ENCODE results near the gene SYNE2.

SYNE2 gene

DNA sequence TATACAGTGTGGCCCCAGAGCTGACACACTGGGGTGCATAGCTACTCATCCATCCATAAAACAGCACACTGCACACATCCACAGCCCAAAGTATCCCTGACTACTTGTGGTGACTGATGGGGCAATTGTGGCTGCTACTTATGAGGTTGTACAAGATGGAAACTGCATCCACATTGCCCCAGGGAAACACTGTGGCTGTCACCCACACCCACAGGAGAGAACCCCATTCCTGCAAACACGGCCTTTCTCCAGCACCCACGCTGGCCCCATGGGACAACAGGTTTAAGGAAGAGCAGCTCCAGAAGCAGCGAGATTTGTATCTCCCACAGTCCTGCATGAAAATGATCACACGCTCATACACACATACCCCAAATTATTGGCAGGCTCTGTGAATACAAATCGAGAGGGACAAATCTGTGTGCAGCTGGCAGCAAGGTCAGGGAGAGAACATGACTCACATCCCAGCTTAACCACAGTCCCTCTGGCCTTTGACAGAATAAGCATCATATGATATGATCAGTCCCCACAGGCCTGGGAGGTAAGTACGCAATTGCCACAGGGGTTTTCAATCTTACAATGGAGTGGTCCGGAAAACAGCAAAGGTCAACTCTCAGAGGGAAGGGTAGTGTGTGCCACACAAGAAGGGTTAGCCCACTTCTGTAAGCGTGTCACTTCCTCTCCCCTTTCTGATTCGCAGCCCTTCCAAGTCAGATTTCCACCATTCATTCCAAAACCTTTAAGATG lies 379.5 kb downstream of the SYNE2 start:
- no peak for DNase-seq

DNA sequence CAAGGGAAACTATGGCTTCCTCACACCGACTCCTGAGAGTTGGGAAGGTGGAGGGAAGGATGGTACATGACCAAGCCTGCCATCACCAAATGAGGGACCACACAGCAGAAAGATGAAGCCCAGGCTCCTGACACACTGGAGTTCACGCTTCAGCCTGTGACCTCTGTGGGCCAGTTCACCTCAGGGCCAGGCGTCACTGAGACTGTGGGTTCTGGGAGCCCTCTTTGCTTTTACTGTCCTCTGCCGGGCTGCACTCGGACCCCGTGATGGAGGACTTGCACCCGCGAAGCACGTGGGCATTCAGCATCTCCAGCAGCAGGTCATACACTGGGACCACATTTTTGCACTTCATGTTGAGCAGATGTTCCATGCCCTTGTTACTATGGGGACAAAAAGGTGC lies 380.1 kb downstream of the SYNE2 start:
- DNase-seq = no peak

DNA sequence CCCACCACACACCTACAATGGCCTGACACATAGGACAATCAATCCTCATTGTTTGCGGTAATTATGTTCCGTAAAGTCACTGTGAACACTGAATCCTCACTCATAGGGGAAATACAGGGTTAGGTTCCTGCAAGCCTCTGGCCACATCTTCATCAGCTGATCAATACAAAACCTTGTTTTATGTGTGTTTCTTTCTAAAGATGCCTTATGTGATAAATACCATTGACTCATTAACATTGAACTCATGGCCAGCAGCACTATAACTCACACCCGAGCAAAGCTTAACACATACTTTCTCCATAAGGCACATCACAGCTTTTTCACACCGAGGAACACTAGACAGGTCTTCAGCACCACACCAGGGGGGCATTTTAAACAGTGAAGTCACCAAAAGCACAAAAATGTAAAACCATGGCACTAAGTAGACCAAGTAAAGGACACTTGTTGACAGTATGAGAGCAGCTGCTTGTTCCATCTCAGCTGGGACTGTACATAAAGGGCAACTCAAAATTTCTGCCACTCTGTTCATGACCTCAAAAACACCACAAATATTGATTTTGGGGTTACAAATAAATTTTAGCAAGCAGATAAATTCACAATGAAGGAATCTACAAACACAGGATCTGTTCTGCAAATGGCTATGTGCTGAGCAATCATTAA lies 380.9 kb downstream of the SYNE2 start:
- DNase-seq = no peak

DNA sequence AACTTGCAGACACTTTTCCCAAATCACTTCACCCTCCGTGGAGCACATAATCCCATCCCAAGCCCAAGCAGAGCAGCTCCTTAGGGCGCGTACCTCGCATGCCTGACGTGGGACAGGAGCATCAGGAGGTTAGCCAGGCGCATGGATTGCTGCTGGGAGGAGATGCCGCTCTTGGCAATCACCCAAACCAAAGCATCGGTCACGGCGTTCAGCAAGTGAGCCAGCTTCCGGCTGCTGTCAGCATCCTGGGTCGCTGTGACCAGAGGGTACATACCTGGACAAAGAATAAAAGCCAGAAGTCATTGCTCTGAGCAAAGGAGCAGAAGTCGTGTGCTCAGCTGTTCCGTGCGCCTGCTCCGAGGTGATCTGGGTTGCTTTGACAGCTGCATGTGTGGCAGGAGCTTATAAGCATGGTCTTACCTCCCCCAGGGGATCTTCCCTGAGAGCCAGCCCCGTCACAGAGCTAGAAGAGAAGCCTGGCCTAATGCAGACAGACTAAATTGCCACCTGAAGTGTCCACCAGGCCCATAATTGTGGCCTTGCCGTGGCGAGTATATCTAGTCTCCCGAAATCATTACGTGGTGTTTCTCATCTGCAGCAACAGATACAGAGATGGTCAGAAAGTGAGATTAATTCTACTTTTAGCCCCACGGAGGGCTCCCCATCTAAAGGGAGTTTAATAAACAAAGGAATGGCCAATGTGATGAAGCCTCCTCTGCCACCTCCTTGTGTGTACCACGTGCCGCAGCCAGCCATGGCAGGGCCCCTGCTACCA lies 382.3 kb downstream of the SYNE2 start:
- DNase-seq = no peak

DNA sequence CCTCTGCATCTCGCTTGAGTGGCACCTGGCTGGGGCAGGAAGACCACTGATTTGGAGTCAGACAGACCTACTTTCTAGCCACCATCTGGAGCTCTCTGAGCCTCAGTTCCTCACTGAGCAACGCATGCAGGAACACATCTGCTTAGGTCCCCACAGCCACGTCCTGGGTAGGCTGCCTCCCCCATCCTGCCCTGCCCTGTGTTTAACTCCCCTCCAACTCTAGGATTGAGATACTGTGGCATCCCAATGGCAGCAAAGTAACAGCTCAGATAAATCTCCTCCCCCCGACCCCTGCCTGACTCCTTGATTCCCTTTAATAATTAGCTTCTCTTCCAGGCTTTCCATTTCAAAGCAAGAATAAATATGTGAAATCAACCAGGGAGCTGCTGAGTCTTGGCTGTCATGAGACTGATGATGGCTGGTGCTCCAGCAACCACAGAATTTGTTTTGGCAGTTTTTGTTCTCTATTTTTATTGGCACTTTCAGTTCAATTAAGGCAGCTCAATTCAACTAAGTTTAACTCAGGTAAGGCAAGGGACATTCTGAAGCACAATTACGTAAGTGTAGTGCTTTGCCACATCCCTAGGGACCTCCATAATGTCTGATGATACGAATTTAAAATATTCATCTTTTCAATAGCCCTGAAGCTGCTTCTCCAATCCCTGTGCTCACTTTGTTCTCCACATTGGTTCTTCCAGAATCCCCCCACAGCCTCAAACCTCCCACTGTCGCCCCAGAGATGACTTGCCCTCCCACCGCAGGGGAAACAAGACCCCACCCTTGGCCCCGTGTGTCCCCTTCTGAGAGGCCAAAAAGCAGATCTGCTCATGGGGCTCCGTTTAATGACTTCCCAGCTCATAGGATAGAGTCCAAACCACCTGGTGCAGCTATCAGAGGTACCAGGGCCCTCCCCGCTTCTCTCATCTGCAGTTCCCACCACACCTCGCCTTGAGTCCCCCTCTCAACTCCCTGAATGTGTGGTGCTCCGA lies 383.1 kb downstream of the SYNE2 start:
- no peak for DNase-seq

DNA sequence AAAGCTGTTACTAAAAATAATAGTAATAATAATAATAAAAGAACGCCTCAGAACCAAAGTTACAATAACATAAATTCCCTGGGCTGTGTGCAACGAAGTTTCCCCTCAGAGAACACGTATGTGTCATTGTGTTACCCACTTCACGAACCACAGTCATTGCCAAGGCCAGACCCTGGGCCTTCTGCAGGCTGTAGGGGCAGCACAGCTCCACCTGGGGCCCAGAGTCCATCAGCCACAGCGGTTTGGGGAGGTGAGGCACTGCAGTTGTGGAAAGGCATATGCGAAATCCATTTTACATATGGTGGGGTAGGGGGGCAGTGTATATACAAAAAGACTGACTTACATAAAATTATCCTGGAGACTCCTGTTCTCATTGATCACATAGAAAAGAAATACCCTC lies 385.2 kb downstream of the SYNE2 start:
- DNase-seq = no peak

DNA sequence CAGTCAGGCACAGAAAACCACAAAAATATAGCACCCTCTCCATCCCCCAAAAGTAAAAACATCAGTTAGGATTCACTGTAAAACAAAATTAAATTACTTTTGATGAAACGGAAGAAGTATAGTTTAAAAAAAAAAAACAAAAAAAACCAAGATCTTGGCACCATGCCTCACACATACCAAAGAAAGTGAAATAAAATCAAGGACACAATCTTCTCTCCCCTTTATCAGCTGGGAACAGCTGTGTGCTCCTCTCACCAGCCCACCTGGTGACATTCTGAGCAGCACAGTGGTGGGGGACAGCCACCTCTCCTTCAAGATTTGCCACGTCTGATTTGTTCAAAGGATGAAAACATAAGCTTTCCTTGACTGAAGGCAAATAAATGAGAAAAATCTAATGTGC lies 385.8 kb downstream of the SYNE2 start:
- DNase-seq = no peak

DNA sequence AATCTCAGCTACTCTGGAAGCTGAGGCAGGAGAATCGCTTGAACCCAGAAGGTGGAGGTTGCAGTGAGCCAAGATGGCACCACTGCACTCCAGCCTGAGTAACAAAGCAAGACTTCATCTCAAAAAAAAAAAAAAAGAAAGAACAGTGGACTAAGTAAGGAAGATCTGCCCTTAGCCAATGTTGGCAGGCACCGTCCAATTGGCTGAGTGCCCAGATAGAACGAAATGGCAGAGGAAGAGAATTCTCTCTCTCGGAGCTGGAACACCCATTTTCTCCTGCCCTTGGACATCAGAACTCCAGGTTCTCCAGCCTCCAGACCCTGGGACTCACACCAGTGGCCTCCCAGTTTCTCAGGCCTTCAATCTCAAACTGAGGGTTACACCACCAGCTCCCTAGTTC lies 391.5 kb downstream of the SYNE2 start:
- DNase-seq = no peak

DNA sequence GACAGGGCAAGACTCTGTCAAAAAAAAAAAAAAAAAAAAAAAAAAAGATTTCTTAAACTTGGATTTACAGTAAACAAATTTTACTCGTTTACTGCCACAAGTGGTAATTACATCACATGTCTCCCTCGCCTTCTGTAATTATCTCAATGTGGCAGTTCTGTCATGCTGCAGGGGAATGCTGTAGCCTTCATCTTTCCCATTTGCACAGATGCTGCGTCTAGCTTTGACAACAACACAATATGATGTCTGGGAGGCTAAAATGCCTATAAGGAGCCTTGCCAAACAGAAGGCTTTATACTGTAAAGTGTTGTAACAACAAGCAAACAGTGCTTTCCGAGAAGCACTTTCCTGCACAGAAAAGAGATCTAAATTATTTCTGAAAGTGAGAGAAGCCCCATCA lies 392.7 kb downstream of the SYNE2 start:
- no peak for DNase-seq

DNA sequence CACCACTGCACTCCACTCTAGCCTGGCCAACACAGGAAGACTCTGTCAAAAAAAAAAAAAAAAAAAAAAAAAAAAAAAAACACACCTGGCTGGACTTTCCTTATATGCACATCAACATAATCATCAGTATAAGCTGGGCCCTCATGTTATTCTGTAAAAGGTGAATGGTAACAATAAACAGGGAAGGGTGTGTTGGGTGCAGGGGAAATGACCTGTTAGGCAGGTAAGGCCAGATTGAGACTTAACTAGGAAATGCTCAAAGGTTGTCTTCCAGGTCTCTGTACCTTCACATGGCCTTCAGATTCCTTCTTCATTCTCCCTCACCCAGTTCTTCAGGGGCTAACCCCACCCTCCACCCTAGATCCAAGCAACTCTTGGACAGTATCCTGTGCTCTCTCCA lies 393.9 kb downstream of the SYNE2 start:
- no peak for DNase-seq

DNA sequence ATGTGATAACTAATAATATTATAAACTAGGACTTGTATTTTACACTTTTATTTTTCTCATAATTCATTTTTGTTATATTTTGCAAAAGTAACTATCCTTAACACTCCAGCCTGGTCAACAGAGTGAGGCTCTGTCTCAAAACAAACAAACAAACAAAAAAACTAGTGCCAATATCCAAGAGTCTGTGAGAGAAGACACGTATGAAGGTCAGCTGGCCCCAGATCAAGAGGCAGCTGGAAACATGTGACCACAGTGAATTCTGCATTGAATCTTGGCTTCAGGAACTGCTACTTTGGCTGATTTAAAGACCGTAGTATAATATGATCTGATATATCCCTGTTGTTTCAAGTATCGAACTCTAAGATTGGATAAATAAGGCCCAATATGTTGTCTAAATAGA lies 394.4 kb downstream of the SYNE2 start:
- no peak for DNase-seq

DNA sequence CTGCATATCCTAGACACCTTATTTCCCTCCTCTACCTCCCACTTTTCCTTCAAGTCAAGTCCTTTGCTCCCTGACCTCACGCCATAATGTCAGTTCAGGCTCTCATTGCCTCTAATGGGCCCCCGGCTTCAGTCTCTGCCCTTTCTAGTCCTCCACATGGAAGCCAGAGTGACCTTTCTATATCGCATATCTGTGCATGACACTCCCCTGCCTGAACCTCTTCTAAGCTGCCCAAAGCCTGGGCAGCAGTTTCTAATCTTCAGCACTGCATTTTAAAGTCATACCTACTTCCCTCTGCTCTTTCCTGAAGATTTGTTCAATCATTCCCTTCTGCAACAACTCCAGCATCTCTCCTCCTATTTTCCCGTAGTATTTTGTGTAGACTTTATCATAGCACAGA lies 395.9 kb downstream of the SYNE2 start:
- DNase-seq = no peak

DNA sequence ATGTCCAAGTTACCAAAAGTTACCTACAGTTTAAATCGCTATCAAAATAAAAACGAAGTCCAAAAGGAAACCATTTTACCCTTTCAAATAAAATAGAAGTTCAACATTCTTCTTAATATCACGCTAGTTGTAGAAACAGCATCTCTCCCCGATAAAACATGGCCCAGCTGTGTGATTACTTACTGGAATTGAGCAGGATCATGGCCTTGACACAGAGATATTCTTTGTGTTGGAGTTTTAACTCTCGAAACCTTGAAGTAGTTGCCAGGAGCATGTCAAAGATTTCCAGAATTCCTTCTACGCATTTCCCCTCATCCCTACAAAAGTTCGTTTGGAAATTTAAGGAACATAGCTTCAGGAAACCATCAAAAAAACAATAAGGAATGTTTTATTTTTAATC lies 396.6 kb downstream of the SYNE2 start:
- no peak for DNase-seq

DNA sequence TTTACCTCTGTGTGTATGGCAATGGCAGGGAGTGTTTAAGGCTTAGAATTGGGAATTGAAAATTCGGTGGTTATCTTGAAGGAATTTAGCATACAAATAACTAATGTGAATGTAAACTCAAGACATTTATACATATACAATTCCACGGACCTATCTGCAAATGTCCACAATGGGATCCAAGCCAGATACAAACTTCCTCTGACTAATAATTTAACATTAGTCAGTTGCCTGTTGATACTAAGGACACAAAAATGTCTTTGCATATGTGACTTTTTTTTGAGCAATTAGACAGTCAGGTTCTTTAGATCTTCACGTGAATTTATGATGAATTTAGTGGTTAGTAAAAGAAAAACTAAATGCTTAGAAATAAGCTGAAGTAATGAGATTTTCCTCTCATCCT lies 400.9 kb downstream of the SYNE2 start:
- DNase-seq = no peak

DNA sequence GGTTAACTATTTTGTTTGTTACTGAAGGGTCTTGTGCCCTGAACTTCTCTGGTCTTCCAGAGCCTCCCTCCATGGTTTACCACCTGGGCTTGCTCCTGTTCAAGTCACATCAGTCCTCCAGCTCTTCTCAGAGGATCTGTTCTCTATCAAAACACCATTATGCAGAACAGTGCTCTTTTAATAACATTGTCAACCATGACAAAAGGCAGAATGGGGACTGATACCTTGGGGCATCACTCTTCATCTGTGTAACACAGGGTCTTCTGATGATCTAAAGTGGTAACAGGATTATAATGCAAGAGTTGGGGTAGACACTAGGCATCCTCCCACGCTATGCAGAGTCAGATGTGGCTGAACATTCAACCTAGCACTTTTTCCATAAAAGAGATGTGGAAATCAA lies 403.0 kb downstream of the SYNE2 start:
- no peak for DNase-seq

DNA sequence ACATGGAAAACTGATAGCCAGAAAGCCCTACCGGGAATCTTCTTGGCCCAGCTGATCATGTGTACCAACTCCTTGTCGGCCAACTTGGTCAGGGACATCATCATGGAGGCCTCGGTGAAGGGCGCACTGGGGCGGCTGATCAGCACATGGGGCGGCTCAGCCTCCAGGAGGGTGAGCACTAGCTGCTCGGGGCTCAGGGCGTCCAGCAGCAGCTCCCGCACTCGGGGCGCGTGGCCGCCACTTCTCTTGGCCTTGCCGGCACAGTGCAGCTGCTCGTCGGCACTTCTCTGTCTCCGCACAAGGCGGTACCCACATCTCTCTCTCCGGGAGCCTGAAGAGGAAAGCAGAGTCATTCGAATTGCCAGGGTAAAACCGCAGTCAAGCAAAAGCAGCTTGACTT lies 407.6 kb downstream of the SYNE2 start:
- no peak for DNase-seq

DNA sequence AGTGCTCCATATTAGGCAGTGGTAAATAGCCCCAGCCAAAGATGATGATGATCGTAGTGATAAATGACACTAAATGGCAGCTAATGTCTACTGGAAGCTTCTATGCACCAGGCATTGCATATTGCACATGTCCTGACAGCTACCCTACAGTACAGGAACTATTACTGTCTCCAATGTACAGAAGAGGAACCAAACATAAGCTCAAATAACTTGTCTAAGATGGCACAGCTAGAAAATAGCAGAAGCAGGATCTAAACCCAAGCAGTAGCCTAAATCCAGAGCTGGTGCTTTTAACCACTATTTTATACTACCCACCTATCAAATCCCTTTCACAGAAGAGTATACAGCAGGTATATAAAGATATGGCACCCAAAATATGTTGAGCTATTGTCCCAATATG lies 412.4 kb downstream of the SYNE2 start:
- DNase-seq = no peak

DNA sequence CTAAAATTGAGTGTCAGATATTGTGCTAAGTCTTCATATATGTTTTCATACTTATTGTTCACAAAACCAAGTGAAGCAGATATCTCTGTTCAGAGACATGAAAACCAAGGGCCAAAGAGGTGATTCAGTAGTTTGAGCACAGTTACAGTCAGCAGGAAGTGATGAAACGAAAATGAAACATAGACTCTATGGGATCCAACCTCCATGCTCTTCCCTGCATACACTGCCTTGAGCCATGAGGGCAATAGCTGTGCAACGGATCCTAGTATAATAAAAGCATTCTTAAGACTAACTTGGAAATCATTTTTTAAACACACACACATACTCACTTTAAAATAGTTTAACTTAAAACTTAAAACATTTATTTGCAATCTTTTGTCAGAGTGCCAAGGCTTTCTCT lies 413.4 kb downstream of the SYNE2 start:
- DNase-seq = no peak

DNA sequence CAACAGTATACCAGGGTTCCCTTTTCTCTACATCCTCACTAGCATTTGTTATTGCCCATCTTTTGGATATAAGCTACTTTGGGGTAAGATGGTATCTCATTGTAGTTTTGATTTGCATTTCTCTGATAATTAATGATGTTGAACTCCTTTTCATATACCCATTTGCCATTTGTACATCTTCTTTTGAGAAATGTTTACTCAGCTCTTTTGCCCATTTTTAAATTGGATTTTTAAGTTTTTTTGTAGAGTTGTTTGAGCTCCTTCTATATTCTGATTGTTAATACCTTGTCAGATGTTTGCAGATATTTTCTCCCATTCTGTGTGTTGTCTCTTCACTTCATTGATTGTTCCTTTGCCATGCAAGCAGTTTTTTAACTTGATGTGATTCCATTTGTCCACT lies 419.2 kb downstream of the SYNE2 start:
- DNase-seq = no peak
